ES-I3 (cell line): Measurements from ENCODE around the gene HDX.
"Not testable (repeated sequence)": the region's sequence is repeated elsewhere in the genome, so short reads cannot be mapped to it uniquely, and the experiment has no call there.

Source experiments
- H3K36me3 ChIP-seq: 2 replicates; pipeline ENCODE4 v1.6.1; 2013; ENCODE audit warnings: mild to moderate bottlenecking, low read length, control low read depth, moderate library complexity; ENCODE audit not compliant: insufficient read depth
- H3K4me1 ChIP-seq: 2 replicates; pipeline ENCODE4 v1.6.1; 2013; ENCODE audit warnings: mild to moderate bottlenecking, control low read depth, low read length; ENCODE audit not compliant: insufficient read depth
- H3K9ac ChIP-seq: 2 replicates; pipeline ENCODE4 v1.6.1; 2013; ENCODE audit warnings: low read depth, mild to moderate bottlenecking, low read length, moderate library complexity
- H3K9me3 ChIP-seq: 2 replicates; pipeline ENCODE4 v1.6.1; 2013; ENCODE audit warnings: mild to moderate bottlenecking, low read length, moderate library complexity; ENCODE audit not compliant: control insufficient read depth, insufficient read depth

HDX gene

GRCh38 chrX:84315946-84316345 lies 186.3 kb downstream of the HDX start:
- not testable (repeated sequence) for H3K4me1 ChIP-seq, H3K9me3 ChIP-seq, H3K36me3 ChIP-seq, H3K9ac ChIP-seq
